ENCODE measurements around the gene ZNF780B.
"Not testable (repeated sequence)": the region's sequence is repeated elsewhere in the genome, so short reads cannot be mapped to it uniquely, and the experiment has no call there.

ZNF780B gene

DNA sequence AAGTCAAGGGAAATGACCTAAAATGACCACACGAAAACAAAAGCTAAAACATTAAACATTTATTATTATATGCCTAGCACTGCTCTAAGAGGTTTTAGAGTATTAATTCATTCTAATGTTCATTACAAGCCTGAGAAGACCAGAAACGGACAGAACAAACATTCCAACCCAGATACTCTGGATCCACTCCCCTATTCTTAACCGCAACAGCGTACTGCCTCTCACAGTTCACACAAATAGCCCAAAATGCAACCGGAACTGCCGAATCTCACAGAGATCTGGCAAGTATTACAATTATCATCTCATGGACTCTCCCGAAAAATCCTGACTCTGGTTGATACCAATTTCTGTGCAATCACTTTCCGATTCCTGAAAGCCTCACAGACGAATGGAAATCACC is 1.4 kb downstream of the ZNF780B start:
- Histone ChIP-seq H3K79me2 (ENCODE audit: insufficient read depth, low read length) (peaks cover 8% of the 10 kb centered on the region), H3K9me3 (ENCODE audit: low read length) (peaks cover 23% of the 10 kb centered on the region), H3K27me3 (ENCODE audit: insufficient read depth, low read length) (no peaks in the 10 kb centered on the region), H3K4me2 (ENCODE audit: low read length) (peak overlapping the region; percentile 79), H3F3A (ENCODE audit: insufficient read depth, low read length) (no peaks in the 10 kb centered on the region), H2AFZ (ENCODE audit: low read length) (no peak overlapping the region), H3K9ac (ENCODE audit: low read length) (no peak overlapping the region; the same call in 1 of the 2 replicates), H4K20me1 (ENCODE audit: insufficient read depth, low read length) (no peaks in the 10 kb centered on the region), H3K4me3 (ENCODE audit: low read depth, low read length, poor library complexity, severe bottlenecking) (peak overlapping the region; percentile 87), H3K4me1 (ENCODE audit: insufficient read depth, low read length, severe bottlenecking) (peaks cover 19% of the 10 kb centered on the region), H3K36me3 (ENCODE audit: insufficient read depth, low read length) (peaks cover 22% of the 10 kb centered on the region), H3K9me2 (ENCODE audit: low read depth, low read length) (no peaks in the 10 kb centered on the region), H3K27ac (ENCODE audit: low read depth, low read length, poor library complexity, severe bottlenecking) (no peak overlapping the region)
- no peak for TF ChIP-seq EZH2 (IDR thresholded peaks at IDR 0.05; ENCODE audit: borderline replicate concordance, low read length)
- TF ChIP-seq, protein P1, sequence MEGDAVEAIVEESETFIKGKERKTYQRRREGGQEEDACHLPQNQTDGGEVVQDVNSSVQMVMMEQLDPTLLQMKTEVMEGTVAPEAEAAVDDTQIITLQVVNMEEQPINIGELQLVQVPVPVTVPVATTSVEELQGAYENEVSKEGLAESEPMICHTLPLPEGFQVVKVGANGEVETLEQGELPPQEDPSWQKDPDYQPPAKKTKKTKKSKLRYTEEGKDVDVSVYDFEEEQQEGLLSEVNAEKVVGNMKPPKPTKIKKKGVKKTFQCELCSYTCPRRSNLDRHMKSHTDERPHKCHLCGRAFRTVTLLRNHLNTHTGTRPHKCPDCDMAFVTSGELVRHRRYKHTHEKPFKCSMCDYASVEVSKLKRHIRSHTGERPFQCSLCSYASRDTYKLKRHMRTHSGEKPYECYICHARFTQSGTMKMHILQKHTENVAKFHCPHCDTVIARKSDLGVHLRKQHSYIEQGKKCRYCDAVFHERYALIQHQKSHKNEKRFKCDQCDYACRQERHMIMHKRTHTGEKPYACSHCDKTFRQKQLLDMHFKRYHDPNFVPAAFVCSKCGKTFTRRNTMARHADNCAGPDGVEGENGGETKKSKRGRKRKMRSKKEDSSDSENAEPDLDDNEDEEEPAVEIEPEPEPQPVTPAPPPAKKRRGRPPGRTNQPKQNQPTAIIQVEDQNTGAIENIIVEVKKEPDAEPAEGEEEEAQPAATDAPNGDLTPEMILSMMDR (IDR thresholded peaks at IDR 0.05; ENCODE audit: low read length): no peak

DNA sequence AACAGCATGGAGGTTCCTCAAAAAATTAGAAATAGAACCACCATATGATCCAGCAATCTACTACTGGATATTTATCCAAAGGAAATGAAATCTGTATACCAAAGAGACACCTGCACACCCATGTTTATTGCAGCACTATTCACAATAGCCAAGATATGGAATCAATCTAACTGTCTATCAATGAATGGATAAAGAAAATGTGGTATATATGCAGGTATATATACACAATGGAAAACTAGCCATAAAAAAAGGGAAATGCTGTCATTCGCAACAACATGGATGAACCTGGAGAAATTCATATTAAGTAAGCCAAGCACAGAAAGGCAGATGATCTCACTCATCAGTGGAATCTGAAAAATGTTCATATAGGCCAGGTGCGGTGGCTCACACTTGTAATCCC is 2.5 kb downstream of the ZNF780B start:
- no peak for TF ChIP-seq EZH2 (IDR thresholded peaks at IDR 0.05; ENCODE audit: borderline replicate concordance, low read length)
- TF ChIP-seq, protein P1 (IDR thresholded peaks at IDR 0.05; ENCODE audit: low read length): no peak
- Histone ChIP-seq H2AFZ (ENCODE audit: low read length) (no peak overlapping the region), H3K79me2 (ENCODE audit: insufficient read depth, low read length) (peaks cover 8% of the 10 kb centered on the region), H3K27me3 (ENCODE audit: insufficient read depth, low read length) (no peaks in the 10 kb centered on the region), H3K4me1 (ENCODE audit: insufficient read depth, low read length, severe bottlenecking) (peaks cover 19% of the 10 kb centered on the region), H3K9ac (ENCODE audit: low read length) (no peak overlapping the region), H3K9me2 (ENCODE audit: low read depth, low read length) (no peaks in the 10 kb centered on the region), H3F3A (ENCODE audit: insufficient read depth, low read length) (no peaks in the 10 kb centered on the region), H4K20me1 (ENCODE audit: insufficient read depth, low read length) (no peaks in the 10 kb centered on the region), H3K36me3 (ENCODE audit: insufficient read depth, low read length) (peaks cover 34% of the 10 kb centered on the region), H3K9me3 (ENCODE audit: low read length) (peaks cover 15% of the 10 kb centered on the region), H3K4me2 (ENCODE audit: low read length) (no peak overlapping the region), H3K4me3 (ENCODE audit: low read depth, low read length, poor library complexity, severe bottlenecking) (no peak overlapping the region), H3K27ac (ENCODE audit: low read depth, low read length, poor library complexity, severe bottlenecking) (no peak overlapping the region)

DNA sequence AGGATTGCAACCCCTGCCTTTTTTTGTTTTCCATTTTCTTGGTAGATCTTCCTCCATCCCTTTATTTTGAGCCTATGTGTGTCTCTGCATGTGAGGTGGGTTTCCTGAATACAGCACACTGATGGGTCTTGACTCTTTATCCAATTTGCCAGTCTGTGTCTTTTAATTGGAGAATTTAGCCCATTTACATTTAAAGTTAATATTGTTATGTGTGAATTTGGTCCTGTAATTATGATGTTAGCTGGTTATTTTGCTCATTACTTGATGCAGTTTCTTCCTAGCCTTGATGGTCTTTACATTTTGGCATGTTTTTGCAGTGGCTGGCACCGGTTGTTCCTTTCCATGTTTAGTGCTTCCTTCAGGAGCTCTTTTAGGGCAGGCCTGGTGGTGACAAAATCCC is 14.3 kb downstream of the ZNF780B start:
- H3K9me2 ChIP-seq (ENCODE audit: low read depth, low read length); H3K79me2 ChIP-seq (ENCODE audit: insufficient read depth, low read length); H3K4me1 ChIP-seq (ENCODE audit: insufficient read depth, low read length, severe bottlenecking): not testable (repeated sequence)

DNA sequence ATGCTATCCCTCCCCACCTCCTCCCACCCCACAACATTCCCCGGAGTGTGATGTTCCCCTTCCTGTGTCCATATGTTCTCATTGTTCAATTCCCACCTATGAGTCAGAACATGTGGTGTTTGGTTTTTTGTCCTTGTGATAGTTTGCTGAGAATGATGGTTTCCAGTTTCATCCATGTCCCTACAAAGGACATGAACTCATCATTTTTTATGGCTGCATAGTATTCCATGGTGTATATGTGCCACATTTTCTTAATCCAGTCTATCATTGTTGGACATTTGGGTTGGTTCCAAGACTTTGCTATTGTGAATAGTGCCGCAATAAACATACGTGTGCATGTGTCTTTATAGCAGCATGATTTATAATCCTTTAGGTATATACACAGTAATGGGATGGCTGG is 18.0 kb downstream of the ZNF780B start:
- H3K79me2 ChIP-seq (ENCODE audit: insufficient read depth, low read length); H3K9ac ChIP-seq (ENCODE audit: low read length); H4K20me1 ChIP-seq (ENCODE audit: insufficient read depth, low read length); H3K27me3 ChIP-seq (ENCODE audit: insufficient read depth, low read length); H3F3A ChIP-seq (ENCODE audit: insufficient read depth, low read length); H3K4me1 ChIP-seq (ENCODE audit: insufficient read depth, low read length, severe bottlenecking); H3K9me2 ChIP-seq (ENCODE audit: low read depth, low read length); H2AFZ ChIP-seq (ENCODE audit: low read length); H3K27ac ChIP-seq (ENCODE audit: low read depth, low read length, poor library complexity, severe bottlenecking); H3K4me2 ChIP-seq (ENCODE audit: low read length); H3K4me3 ChIP-seq (ENCODE audit: low read depth, low read length, poor library complexity, severe bottlenecking): not testable (repeated sequence)
- H3K36me3 ChIP-seq (ENCODE audit: insufficient read depth, low read length): peaks cover 19% of the 10 kb centered on the region
- H3K9me3 ChIP-seq (ENCODE audit: low read length): peaks cover 31% of the 10 kb centered on the region

More for the DNA sequence above, 14.3 kb downstream of the ZNF780B start:
- H3F3A ChIP-seq (ENCODE audit: insufficient read depth, low read length); H3K4me2 ChIP-seq (ENCODE audit: low read length); H3K9ac ChIP-seq (ENCODE audit: low read length); H2AFZ ChIP-seq (ENCODE audit: low read length); H3K4me3 ChIP-seq (ENCODE audit: low read depth, low read length, poor library complexity, severe bottlenecking); H3K27ac ChIP-seq (ENCODE audit: low read depth, low read length, poor library complexity, severe bottlenecking); H3K27me3 ChIP-seq (ENCODE audit: insufficient read depth, low read length); H4K20me1 ChIP-seq (ENCODE audit: insufficient read depth, low read length): not testable (repeated sequence)
- Histone ChIP-seq H3K9me3 (ENCODE audit: low read length) (0 out of 2 replicates have a peak, but pooled peaks cover 10% of the 10 kb centered on the region), H3K36me3 (ENCODE audit: insufficient read depth, low read length) (peaks cover 37% of the 10 kb centered on the region)
